ENCODE results near the gene IL15RA.
"Not testable (repeated sequence)": the region's sequence is repeated elsewhere in the genome, so short reads cannot be mapped to it uniquely, and the experiment has no call there.

Gene IL15RA

DNA sequence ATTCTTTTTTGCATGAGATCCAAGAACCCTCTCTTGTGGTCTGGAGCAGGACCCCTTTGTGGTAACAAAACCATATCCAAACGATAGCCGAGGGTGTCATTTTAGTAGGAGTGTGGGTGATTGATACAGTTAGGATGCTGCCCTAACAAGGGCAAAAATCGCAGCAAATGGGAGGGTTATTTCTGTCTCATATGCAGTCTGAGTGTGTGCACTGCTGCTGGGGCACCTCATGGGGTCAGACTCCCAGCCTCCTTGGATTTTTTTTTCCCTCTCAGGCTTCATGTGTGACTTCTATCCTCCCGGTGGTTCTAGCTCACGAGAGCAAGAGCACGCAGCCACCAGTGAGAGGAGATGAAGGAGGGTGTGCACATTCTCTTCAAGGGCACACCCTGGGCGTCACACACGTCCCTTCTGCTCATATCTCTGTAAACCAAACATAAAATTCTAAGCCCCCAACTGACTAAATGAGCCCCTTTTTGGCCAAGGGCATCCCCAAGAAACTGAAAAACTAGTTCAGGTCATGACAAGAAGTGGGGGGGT lies 28.6 kb upstream of the IL15RA start:
- DNase-seq, result no peak

DNA sequence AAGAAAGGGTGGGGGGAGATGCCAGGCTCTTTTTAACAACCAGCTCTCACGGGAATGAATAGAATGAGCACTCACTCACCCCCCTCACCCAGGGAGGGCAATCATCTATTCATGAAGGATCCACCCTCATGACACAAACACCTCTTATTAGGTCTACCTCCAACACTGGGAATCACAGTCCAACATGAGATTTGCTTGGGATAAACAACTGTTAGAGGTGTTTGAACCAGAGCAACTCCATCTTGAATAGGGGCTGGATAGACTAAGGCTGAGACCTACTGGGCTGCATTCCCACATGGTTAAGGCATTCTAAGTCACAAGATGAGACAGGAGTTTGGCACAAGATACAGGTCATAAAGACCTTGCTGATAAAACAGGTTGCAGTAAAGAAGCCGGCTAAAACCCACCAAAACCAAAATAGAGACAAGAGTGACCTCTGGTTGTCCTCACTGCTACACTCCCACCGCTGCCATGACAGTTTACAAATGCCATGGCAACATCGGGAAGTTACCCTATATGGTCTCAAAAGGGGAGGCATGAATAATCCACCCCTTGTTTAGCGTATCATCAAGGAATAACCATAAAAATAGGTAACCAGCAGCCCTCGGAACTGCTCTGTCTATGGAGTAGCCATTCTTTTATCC lies 27.9 kb upstream of the IL15RA start:
- DNase-seq, result not testable (repeated sequence)

GRCh38 chr10:6002809-6003510 lies 25.6 kb upstream of the IL15RA start:
- DNase-seq, result no peak

GRCh38 chr10:5999440-6000165 lies 22.3 kb upstream of the IL15RA start:
- no peak for DNase-seq

GRCh38 chr10:5996696-5997095 lies 19.4 kb upstream of the IL15RA start:
- no peak for DNase-seq

DNA sequence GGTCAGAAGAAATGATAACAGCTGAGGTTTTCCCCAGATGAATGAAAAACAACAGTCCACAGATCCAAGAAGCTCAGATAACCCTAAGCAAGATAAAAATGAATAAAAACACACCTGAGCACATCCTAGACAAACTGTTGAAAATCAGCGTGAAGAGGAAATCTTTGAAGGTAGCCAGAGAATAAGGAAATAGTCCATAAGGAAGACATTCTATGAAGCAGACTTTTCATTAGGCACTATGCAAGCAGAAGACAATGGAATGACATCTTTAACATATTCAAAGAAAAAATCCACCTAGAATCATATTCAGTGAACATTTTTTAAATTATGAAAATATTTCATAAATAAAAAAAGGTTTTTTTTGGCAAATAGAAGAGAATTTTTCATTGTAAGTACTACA lies 15.1 kb upstream of the IL15RA start:
- DNase-seq, result no peak

GRCh38 chr10:5991708-5992107 lies 14.4 kb upstream of the IL15RA start:
- no peak for DNase-seq

DNA sequence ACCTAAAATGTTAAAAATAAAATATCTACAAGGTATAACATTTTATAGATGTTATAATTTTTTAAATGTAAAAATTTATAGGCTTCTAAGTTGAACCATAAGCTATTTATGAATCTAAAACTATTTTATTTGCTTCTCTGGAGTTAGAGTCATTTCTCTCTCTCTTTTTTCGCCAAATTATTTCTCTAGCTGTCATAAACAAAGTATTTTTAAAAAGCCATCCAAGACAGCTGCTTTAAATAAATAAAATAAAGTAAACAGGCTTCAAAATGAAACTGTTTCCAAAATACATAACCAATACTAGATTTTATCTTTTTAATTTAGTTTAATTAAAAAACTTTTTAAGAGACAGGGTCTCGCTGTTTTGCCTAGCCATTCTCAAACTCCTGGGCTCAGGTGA lies 12.4 kb upstream of the IL15RA start:
- DNase-seq, result no peak

- no peak for DNase-seq
Observed at GRCh38 chr10:5988336-5988920, 11.1 kb upstream of the IL15RA start.

DNA sequence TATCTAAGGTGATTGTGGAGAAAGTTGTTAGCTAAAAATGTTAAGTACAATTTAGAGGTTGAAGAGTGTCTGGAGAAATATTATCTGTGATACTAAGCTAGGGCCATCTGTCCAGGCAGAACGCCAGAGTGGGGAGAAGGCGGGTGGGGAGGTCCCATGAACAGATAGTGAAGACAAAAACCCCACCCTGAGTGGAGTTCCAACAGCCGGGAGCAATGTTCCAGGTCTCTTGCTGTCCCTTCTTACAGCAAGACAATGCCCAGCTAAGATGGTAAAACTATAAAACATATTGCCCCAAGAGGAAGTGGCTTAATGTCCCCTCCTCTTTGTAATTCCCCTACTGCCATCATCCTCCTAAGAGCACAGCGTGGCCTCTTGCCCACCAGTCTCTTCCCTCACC lies 10.4 kb upstream of the IL15RA start:
- no peak for DNase-seq

DNA sequence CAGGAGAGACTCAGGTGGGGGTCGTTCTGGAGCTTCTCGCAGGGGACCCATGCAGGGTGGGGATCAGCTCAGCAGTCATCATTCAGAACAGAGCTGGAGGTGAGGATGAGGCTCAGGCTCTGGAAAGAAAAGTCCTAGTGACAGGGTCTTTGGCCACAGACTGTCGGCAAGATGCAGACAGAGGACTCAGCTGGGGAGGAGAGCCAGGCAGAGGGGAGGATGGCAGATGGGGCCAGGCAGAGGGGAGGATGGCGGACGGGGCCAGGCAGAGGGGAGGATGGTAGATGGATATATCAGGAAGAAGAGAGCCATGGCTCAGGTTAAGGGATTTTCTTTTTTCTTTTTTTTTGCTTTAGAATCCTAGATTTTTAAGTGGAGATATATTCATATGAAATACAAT lies 7.7 kb upstream of the IL15RA start:
- DNase-seq, result no peak

DNA sequence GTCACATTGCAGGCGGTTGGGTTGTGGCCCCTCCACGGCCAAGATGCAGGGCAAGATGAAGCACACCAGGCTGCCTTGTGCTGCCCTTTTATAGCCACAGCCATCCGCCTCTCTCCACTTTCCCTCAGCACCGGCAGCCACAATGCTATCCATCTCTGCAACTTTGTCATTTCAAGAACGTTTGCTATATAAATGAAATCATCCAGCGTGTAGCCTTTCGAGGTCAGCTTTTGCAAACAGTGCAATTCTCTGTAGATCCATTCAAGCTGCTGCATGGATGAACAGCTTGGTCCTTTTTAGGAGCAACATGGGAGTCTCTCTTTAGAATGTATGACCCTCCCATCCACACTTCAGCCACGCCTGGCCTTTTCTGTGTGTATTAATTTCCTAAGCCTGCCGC lies 6.4 kb upstream of the IL15RA start:
- no peak for DNase-seq

DNA sequence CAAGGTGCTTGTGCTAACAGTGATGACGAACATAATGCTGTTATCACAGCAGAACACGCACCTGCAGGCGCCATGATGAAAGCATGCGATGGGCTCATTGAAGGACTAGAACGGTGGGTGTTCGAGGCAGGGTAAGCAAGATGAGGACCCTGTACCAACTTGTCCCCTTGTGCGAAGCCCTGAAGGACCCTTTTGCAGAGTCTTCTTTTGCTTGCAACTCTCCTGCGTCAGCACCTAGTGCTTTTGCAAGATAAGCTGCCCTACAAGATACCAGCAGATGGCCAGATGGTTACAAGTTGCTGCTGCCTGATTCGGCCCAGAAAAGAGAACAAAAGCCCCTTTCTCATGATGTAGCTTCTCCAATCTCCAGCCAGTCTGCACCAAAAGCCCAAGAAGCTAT lies 4.2 kb upstream of the IL15RA start:
- DNase-seq, result no peak

- DNase-seq, result peak; percentile 23
Observed at GRCh38 chr10:5978230-5978489, 817 bp upstream of the IL15RA start.

DNA sequence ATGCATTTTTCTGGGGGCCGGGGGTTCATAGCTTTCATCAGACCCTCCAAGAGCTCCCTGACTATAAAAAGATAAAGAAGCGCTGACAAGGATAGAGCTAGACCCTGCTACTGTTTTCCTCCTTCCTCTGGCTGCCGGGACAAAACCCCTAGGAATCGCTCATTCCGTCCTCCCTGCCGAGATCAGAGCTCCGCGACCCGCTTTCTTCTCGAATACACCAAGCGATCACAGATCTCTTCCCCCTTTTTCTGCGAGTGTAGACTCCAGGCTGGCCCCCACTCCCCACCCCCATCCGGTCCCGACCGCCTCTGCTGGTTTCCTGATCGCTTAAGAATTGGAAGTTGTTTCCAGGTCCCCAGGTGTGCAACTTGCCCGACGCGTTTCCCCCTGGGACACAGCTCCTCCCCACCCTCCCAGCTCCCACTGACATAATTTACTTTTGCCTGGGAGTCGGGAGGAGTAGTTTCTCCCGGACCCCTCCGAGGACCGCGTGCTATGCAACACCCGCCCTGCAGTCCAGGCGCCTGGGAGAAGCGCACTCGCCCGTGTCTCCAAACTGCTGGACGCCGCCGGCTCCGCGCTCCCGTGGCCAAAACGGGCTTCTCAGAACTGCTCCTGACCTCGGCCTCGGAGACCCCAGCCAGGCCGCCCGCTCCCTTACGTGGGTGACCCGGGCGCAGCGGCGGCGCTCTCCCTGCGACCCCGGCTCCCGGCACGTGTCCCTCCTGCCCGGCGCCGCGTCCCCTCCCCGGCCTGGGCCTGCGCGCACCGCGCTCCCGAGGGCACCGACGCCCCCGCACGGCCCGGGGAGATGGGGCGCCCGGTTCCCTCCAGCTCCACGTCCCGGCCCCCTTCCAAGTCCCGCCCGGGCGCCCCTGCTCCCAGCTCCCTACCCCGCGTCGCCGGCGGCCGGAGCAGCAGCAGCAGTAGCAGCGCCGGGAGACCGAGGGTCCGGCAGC lies 552 bp downstream of the IL15RA start:
- peak; percentile 69 for DNase-seq

- DNase-seq, result no peak
Observed at GRCh38 chr10:5975641-5976473, 1.5 kb downstream of the IL15RA start.

GRCh38 chr10:5973069-5973468 lies 4.3 kb downstream of the IL15RA start:
- no peak for DNase-seq

- DNase-seq, result no peak
Observed at GRCh38 chr10:5971886-5972285, 5.5 kb downstream of the IL15RA start.

- DNase-seq, result no peak
Observed at GRCh38 chr10:5971315-5971832, 6.0 kb downstream of the IL15RA start.

DNA sequence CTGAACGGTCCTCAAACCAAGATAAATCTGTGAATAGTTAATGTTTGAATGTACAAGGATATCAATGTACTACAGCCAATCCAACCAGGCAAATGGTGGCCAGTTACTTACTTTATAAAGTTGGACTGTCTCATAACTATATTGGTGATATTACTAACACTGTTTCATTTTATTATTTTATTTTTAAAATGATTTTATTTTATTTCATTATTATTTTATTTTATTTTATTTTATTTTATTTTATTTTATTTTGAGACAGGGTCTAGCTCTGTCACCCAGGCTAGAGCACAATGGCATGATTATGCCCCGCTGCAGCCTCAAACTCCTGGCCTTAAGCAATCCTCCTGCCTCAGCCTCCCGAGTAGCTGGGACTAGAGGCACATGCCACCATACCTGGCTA lies 6.8 kb downstream of the IL15RA start:
- DNase-seq, result no peak

- no peak for DNase-seq
Observed at GRCh38 chr10:5970066-5970465, 7.3 kb downstream of the IL15RA start.
